Mesenteric fat pad (tissue), 1 donor: ENCODE data around the gene MGAT1. TPM values are rescaled to one million over a fixed set of nuclear protein-coding genes. Genes with fewer than 3 reads are reported as not detected.
"Not testable (repeated sequence)": the region's sequence is repeated elsewhere in the genome, so short reads cannot be mapped to it uniquely, and the experiment has no call there.

Source experiments
- DNase-seq: peaks from one replicate; pipeline ENCODE4 v3.0.0-alpha.2; 2020; ENCODE audit warnings: low spot score
- total RNA-seq: library from RNA; stranded (reverse); fragmentation: NEBNext Ultra II Directional; extraction: Animal tissue kit (Norgen Biotek cat#: 25700); gene quantifications from one replicate; pipeline ENCODE4 v1.2.1, GENCODE V29; 2021
- donor health status: DM: yes; HTN: yes; CAD: no.

MGAT1 gene
- total RNA-seq, 1 donor from 2014 or later = 380 TPM

DNA sequence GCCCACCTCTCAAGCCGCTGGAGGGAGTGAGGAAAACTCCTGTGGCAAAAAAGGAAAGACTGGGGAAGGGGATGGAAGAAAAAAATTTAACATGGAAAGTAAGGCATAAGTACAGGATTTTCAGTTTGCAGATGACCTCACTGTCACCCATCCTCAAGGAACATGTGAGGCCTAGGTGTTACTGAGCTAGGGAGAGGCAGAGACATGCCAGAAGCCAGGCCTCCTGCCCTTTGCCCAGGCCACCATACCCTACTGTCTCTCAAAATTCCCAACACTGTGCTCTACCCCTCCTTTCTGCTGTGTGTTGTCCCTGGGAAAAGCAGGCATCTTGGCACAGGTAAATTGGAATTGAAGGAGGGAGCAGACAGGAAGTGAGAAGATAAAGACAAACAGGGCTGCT, 4.4 kb upstream of the MGAT1 start:
- no peak for DNase-seq

DNA sequence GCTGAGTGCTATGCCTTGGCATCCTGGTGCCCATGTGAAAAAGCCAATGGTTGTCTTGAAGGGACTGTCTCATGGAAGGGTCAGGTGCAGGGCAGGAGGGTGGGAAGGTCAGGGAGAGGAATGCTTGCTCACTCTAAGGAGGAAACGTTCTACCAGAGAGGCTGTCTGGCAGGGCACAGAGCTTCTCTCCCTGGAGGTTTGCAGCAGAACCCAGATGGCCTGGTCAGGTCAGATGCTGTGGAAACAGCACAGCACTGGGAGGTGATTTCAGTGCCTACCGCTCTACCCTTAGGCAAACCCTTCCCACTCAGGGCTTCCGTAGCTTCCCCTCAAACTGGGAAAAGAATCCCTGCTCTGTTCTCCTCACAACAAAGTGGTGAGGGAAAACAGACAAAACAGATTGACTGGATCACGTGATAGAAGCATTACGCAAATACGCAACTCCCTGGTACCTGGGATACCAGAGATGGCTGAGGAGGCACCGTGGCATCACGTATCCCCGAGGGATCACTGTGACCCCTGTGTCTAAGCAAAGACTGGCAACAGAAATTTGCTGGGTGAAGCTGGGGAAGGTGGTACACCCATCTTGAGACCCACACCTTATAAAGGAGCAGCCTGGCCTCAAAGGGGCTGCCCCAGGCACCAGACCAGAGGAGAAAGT, 3.9 kb upstream of the MGAT1 start:
- no peak for DNase-seq

DNA sequence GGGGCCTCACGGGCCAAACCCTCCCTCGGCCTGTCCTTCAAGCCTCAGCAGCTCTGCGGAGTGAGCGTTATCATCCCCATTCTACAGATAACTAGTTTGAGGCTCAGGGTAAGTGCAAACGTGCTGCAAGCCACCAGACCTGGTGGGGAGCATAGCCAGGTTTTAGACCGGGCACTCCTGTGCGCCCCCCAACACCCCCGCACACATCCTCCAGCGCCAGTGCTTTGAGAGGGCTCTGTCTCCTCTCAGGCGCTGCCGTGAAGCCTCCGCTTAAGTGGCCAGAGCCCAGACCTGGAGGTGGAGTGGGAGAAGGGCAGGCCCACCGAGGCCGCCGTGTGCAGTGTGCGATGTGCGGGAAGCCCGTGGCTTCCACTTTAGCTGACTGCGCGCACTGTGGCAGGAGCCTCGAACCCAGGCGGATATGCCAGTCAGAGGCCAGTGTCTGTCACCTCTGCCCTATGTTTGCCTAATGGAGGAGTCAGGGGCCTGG, 1.6 kb upstream of the MGAT1 start:
- DNase-seq = no peak

DNA sequence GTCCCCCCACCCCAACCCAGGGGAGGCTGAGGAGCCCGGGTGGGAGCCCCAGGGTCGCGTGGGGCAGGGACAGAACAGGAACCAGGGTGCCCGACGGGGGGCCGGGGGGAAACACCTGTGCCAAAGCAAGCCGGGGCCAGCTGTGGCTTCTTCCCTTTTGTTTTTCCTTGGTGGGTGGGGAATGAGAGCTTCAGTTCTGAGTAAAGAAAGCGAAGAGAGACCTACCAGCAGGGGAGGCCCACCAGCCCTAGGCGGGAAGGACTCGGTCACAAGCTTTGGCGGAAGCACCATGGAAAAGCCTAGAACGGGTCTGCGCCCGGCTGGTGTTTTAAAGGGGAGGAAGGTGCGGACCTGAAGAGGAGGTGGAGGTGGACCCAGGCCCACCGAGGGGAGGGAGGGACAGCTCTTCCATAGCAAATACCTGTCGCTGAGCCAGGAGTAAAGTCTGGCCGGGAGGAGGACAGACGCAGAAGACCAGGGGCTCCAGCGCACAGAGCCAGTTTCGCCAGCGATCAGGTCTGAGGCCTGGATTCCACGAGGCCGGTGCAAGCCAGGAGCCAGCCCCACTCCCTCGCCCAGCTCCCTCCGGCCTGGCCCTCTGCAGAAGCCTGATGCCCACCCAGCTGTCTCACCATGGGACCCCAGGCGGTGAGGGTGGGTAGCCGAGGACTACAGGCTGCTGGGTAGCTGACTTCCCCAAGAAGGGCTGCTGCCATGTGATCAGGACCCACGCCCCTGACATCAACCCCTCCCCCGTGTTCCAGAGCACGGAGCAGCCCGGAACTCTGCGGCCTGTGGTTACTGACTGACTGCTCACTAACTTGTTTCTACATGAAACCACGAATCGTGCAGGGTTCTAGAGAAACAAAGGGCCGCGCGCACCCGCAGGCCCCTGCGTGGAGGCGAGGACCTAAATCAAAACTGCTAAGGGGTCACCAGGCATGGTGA, 849 bp upstream of the MGAT1 start:
- peak; percentile 90 for DNase-seq

DNA sequence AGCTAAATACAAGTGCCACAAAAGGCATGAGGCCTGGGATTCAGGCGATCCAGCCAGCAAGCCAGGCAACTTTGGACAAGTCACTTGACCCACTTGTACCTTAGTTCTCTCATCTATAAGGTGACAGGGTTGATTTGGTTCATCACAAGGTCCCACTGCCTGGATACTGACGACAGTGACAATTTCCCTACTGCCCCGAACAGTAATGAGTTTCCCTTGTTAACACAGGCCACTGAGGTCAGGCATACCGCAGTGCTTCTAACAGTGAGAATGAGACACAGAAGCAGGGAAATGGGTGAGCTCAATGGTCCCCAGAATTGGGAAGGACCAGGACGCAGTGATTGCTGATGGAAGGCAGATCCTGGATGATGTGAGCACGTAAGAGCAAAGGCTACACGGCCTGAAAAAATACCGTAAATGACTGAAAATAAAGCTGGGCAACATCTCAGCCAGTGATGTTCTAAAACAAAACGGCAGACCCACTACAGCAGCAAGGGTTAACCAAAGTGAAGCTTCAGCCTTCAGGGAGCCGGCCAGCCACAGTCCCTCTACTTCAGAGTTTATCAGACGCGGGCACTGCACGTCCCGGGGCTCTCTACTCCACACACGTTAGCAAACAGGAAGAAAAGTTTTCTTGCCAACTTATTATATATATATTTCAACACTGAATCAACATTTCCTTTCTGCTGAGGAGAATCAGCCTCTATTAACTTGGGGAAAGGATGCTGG, 846 bp downstream of the MGAT1 start:
- DNase-seq = no peak

DNA sequence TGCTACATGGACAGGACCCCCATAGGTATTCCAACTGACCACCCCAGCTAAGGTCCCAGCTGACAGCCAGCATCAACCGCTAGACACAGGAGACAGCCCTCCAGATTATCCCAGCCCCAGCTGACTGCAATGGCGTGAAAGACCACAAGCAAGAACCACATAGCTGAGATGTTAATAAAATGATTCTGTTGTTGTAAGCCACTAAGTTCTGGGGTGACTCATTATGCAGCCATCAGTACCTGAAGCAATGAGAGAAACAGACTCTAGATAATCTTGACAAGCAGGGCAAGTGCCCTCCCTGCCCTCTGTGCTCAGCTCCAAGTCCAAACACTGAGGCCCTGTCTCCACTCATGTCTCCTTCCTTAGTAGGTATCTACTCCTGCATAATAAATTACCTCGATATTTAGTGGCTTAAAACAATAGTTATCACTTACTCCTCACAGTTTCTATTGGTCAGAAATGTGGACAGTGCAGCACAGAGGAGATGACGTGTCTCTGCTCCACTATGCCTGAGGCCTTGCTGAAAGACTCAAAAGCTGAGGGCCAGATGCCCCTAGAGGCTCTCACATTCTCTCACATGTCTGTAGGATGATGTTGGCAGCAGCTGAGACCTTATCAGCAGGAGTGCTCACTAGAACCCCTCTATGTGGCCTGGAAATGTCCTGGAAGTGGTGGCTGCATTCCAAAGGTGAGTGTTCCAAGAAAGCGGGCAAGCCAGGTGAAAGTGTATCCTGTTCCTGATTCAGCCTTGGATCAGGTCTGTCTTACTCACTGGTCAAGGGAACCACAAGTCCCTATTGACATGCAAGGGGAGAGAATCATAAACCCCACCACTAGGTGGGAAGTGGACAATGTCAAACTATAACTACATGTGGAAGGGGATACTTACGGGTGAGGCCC, 2.5 kb downstream of the MGAT1 start:
- no peak for DNase-seq

DNA sequence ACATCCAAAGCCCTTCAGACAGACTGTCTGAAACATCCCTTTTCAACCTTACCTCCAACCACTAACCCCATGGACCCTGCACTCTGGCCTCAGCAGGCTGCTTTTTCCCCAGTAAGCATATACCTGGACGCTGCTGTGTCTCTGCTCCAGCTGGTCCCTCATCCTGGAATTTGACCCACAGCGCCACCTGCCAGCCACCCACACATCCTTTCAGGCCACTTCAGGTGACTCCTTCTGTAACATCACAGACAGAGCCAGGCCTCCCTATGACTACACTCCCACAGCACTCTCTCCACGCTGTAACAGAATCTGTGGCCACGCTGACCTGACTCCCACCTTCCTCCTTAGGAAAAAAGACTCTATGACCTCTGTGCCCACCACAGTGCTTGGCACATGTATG, 3.4 kb downstream of the MGAT1 start:
- DNase-seq = no peak

DNA sequence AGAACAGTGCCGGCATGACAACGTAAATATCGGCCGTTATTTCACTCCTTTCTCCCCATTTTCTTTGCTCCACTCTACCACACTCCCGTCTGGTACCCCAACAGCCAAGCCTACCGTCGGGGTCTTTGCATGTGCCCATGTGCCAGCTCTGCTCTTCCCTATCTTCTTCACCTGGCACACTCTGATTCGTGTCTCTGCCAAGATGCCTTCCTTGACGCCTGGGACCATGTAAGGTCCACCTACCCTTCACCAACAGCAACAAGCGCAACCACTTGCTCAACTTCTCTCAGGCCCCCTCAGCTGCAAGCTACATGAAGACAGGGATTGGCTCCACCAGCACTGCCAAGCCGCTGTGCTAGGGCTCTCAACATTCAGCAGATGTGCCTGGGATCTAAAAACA, 4.4 kb downstream of the MGAT1 start:
- no peak for DNase-seq

DNA sequence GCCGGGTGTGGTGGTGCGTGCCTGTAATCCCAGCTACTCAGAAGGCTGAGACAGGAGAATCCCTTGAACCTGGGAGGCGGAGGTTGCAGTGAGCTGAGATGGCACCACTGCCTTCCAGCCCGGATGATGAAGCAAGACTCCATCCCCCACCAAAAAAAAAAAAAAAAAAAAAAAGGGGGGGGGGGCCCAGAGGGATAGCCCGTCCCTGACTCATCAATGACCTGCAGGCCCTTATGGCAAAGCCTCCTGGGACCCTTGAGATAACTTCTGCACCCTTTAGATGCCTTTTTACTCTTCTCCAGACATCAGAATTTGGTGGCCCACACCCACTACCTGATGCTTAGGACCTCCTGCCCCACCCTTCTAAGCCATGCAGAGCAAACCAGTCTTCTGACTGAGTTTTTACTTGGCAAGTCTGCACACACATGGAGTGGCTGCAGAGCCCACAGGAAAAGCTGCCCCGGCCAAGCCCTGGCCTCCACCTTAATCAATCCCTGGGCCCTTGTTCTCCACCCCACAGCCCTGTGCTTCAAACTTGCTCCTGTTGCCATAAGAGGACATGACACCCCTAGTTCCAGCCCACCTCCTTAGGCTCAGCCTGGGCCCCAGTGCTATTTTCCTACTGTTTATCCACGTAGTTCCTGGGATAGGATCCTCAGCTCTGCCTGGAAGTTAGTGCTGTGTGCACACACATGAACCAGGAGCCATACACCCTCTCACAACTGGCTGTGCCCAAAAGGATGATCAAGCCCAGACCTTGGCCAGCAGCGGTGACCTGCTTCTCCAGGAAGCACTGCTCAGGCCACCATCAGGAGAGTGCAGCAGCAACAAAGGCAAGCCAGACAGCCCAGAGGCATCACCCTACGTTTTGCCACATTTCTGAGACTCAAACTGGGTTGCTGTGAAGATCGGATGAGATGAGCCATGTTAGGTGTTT, 5.1 kb downstream of the MGAT1 start:
- no peak for DNase-seq

DNA sequence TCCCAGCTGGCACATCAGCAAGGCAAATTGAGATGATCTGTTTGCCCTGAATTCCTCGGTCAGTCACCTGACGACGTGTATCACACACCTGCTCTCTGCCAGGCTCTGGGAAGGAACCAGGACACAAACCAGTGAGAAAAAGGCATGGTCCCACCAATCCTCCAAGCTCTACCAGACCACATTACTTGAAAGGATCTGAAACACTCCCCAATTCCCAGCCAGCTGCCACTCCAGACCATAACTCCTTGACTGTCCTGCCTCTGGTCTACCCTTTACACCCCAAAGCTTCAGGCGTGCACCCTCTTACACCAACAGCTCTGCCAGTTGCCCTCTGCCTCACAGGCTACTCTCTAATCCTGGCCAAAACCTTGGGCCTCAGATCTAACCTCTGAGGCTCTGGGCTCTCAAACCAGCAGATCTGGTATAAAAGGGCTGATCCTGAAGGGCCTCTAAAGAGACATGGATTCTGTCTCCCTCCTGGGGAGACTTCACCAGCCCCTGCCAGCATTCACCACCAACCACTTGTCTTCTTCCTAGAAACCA, 6.8 kb downstream of the MGAT1 start:
- DNase-seq = no peak

DNA sequence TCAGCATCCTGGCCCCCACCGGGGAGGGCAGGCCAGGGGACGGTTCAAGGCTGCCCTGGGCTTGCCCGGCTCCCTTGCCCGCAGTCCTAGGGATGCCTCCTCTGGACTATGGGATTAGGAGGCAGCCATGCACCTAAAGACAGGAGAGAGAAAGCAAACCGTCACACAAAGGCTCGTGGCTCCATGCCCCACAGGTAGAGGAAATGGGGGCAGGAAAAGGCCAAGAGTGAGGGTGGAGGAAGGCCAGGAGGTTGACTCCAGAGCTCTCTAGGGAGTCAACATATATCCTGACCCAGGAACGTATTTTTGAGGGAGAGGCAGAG, 9.7 kb downstream of the MGAT1 start:
- no peak for DNase-seq

DNA sequence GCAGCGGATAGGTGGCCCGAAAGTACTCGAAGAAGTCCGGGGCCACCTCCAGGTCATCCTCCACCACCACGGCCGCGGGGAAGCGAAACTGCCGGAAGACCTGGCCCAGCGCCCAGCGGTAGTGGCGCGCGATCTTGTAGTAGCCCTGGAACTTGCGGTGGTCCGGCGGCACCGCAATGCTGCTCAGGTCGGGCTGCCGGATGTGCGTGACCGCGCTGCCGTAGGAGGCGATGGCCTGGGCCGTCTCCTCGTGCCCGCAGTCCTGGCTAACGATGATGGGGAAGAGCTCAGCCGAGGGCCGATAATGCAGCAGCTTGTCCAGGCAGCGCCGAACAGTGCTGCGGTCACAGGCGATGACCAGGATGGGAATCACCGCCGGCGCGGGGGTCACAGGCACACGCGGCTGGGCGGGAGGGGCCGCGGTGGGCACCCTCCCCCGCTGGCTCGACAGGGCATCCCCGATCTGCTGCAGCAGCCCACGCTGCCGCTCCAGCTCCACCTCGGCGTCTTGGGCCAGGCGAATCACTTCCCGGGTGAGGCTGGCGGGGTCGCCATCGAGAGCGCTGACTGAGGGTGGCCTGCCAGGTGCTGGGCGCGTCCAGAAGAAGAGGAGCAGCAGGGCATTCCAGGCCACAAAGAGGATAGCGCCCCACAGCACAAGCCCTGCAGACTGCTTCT, 10.2 kb downstream of the MGAT1 start:
- DNase-seq = no peak

DNA sequence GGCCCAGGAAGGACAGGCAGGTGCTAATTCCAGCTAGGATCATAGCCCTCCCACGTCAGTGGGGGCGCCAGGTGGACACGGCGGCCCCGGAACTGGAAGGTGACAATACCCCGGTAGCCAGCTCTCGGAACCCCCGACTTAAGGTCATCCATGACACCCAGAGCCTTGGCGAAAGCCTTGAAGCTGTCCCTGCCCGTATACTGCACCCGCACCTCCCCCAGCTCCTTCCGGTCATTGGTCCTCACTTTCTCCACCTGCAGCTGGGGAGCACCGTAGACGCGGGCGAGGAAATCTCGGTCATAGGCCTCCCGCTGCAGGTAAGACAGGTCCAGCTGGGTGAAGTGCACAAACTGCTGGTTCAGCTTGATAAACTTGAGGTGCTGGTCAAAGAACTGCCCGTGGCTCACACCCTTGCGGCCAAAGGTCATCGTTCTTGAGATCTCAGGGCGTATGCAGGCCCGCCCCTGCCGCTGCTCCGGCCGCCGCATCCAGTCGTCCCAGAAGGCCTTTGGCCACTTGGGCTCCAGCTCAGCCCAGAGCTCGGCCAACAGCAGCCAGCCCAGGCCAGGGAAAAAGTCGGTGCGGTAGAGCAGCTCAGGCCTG, 10.9 kb downstream of the MGAT1 start:
- no peak for DNase-seq

DNA sequence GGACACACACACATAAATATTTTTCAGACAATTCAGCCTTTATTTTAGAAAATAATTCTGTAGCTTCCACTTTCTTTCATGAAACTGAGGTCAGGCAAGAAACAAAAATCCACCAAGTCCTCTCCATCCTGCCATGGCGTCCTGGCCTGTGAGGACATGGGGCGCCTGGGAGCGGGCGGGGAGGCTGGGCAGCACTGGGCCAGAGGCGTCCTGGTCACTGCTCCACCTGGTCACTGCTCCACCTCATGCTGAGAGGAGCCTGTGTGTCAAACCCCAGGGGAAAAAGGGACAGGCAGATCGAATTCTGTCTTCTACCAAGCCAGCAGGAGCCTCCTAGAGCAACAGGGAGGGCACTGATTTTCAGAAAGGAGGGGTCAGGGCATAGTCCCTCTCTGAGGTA, 12.1 kb downstream of the MGAT1 start:
- DNase-seq = no peak

DNA sequence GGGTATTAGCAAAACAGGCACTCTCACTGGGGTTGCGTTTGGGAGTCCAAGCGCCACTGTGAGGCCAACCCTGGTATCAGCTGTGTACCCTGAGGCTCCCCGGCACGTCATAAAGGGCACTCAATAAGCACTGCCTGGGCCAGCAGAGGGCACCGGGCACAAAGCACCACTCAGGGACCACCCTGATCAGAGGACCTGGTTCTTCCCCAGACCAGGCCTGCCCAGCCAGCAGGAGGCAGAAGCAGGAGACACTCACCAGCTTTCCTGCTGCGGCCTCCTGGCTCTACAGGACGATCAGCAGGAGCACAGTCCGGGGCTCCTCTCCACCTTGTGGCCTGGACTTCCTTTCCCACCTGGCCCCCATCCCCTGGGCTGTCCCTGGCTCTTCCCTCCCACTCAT, 12.6 kb downstream of the MGAT1 start:
- no peak for DNase-seq

DNA sequence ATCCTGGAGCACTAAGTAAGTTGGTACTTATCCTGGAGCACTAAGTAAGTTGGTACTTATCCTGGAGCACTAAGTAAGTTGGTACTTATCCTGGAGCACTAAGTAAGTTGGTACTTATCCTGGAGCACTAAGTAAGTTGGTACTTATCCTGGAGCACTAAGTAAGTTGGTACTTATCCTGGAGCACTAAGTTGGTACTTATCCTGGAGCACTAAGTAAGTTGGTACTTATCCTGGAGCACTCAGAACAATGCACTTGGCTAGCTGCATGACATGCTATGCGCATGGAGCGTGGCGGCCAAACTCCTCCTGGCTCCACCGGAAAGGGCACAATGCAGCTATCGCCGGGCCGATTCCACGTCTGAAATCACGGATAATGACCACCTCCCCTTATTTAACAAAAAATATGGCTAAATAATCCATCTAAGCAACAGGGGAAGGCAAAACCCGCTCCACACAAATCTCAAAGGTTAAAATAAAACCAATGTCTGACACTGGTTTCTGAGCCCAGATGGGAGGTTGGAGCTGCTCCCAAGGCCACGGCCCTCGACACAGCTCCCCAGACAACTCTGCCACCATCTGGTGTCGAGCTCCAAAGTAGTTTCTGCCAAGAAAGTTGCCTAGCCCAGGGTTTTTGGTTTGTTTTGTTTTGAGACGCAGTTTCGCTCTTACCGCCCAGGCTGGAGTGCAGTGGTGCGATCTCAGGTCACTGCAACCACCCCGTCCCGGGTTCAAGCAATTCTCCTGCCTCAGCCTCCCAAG, 13.8 kb downstream of the MGAT1 start:
- not testable (repeated sequence) for DNase-seq

DNA sequence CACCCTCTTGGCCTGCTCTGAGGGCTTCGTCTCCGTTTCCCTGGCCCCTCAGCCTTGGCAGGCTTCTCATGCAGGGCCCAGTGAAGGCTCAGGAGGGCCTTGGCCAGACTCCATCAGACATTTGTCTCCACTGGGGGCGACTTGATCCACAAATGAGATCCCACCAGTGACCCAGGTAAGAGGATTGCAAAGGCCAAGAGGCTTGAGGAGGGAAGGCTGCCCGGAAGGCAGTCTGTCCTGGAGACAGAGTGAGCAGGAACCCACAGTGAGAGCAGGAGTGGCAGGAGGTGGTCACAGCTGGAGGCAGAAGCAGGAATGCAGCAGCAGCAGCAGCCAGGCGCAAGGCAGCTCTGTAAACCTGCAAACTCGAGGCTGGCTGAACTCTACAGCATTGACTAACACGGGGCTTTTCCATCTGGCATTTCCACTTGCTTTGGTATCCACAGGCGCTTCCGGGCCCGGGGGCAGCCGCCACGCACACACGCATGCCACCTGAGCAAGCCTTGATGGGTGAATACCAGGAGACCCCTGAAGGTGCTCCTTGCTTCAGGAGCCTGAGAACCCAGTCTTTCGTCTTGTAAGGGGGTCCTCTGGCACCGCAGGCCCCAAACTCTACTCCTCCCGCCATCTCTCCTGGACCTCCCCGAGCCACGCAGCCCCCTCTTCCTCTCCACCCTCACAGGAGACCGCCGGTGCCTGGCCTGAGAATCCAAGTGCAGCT, 14.7 kb downstream of the MGAT1 start:
- DNase-seq = no peak
